GM12878 (cell line): ENCODE measurements around the gene HEMK1. TPM values are rescaled to one million over a fixed set of nuclear protein-coding genes. Genes with fewer than 3 reads are reported as not detected.

ENCODE experiments used
- ATAC-seq: fragments of 200-7000 bp; cut with Tn5 transposase; 3 replicates; pipeline ENCODE4 v1.9.1; 2020; ENCODE audit warnings: mild to moderate bottlenecking, moderate library complexity
- BruUV-seq: library from RNA; stranded (reverse); fragments of 400-500 nt; replicated peaks from 2 replicates; lab custom pipeline; 2021; lab: Mats Ljungman, UMichigan
- CTCF ChIA-PET: fragments of 300-600 bp; sonication (Branson Sonifier 250); formaldehyde crosslinking; extraction: SDS; loops from one replicate; lab custom pipeline; 2021; ENCODE audit warnings: inconsistent platforms; lab: Yijun Ruan, JAX
- POLR2A ChIA-PET: fragments of 350-600 bp; formaldehyde crosslinking; extraction: SDS; loops from one replicate; lab custom pipeline; 2021; ENCODE audit warnings: inconsistent platforms; lab: Charles Lee
- RAD21 ChIA-PET: fragments of 300-600 bp; sonication (Branson Sonifier 250); formaldehyde crosslinking; loops from one replicate; lab custom pipeline; 2023; ENCODE audit warnings: antibody characterized with exemption; ENCODE audit not compliant: unreplicated experiment; lab: Charles Lee
- SMC1A ChIA-PET: fragments of 300-600 bp; sonication (Branson Sonifier 250); formaldehyde crosslinking; loops from one replicate; lab custom pipeline; 2023; ENCODE audit not compliant: unreplicated experiment, uncharacterized antibody; lab: Charles Lee
- DNase-seq: peaks from one replicate; pipeline ENCODE4 v3.0.0-alpha.2; 2011; ENCODE audit warnings: low read depth, low spot score
- FAIRE-seq: peaks from 3 replicates; lab custom pipeline; 2011; peaks lifted over from hg19 to GRCh38; lab: Jason Lieb, UNC
- H2AFZ ChIP-seq: 2 replicates; pipeline ENCODE4 v1.6.0; 2011; ENCODE audit warnings: low read depth, low read length, control low read depth; ENCODE audit not compliant: control insufficient read depth
- H3K27ac ChIP-seq: 2 replicates; pipeline ENCODE4 v1.5.1; 2011; ENCODE audit warnings: control low read depth; ENCODE audit not compliant: control insufficient read depth, insufficient read depth
- H3K27me3 ChIP-seq, 2 experiments: replicated peaks in 1 of 2; 2 replicates each; pipeline versions ENCODE4 v1.6.0 to v1.6.1; 2011; ENCODE audit warnings: low read length in 1 of 2; ENCODE audit not compliant: control insufficient read depth in 2 of 2, insufficient read depth in 2 of 2
- H3K36me3 ChIP-seq, 2 experiments: 2 replicates each; pipeline ENCODE4 v1.5.1; 2011; ENCODE audit warnings: low read length in 1 of 2; ENCODE audit not compliant: control insufficient read depth in 2 of 2, insufficient read depth in 2 of 2
- H3K4me1 ChIP-seq: 2 replicates; pipeline ENCODE4 v1.6.1; 2011; ENCODE audit warnings: mild to moderate bottlenecking, low read length, moderate library complexity, mixed read lengths; ENCODE audit not compliant: control insufficient read depth, insufficient read depth
- H3K4me2 ChIP-seq: 2 replicates; pipeline ENCODE4 v1.6.0; 2011; ENCODE audit warnings: control low read depth; ENCODE audit not compliant: control insufficient read depth, insufficient read depth
- H3K4me3 ChIP-seq: fragments of 200-600 bp; sonication (generic); 2 replicates; pipeline ENCODE4 v1.5.1; 2016
- H3K79me2 ChIP-seq: 2 replicates; pipeline ENCODE4 v1.6.0; 2011; ENCODE audit warnings: low read length; ENCODE audit not compliant: control insufficient read depth, insufficient read depth
- H3K9ac ChIP-seq: 2 replicates; pipeline ENCODE4 v1.8.0; 2011; ENCODE audit warnings: low read length, control low read depth, mixed read lengths; ENCODE audit not compliant: control insufficient read depth, insufficient read depth
- H3K9me3 ChIP-seq: replicated peaks from 3 replicates; pipeline ENCODE4 v1.5.1; 2011; ENCODE audit warnings: mild to moderate bottlenecking, low read length; ENCODE audit not compliant: control insufficient read depth, insufficient read depth
- H4K20me1 ChIP-seq: 2 replicates; pipeline ENCODE4 v1.6.0; 2011; ENCODE audit not compliant: control insufficient read depth, insufficient read depth
- ATF3 ChIP-seq: IDR thresholded peaks from 2 replicates; pipeline ENCODE4 v1.6.1; 2011; ENCODE audit warnings: low read depth, mild to moderate bottlenecking, low read length, moderate library complexity, borderline replicate concordance; ENCODE audit errors: extremely low read depth
- ATF7 ChIP-seq: fragments of 450-650 bp; IDR thresholded peaks from 2 replicates; pipeline ENCODE4 v1.6.1; 2016; ENCODE audit warnings: low read depth, mild to moderate bottlenecking
- ETV6 ChIP-seq, 2 experiments: fragments of 450-650 bp in 1 of 2; IDR thresholded peaks in 1 of 2; conservative IDR thresholded peaks in 1 of 2; 2 replicates each; pipeline ENCODE4 v1.6.1; 2014; ENCODE audit warnings: antibody characterized with exemption in 1 of 2, borderline replicate concordance in 1 of 2, low read depth in 1 of 2, mild to moderate bottlenecking in 1 of 2, moderate library complexity in 1 of 2
- EZH2 ChIP-seq: IDR thresholded peaks from 2 replicates; pipeline ENCODE4 v1.6.1; 2012; ENCODE audit warnings: low read depth, mild to moderate bottlenecking, control low read depth, inconsistent platforms, low read length, borderline replicate concordance; ENCODE audit not compliant: control insufficient read depth
- FOXM1 ChIP-seq: IDR thresholded peaks from 2 replicates; pipeline ENCODE4 v1.6.1; 2012; ENCODE audit warnings: low read depth, mild to moderate bottlenecking, inconsistent platforms, low read length, moderate library complexity
- GABPA ChIP-seq: IDR thresholded peaks from 2 replicates; pipeline ENCODE4 v1.6.1; 2014; ENCODE audit warnings: antibody characterized with exemption, low read depth, mild to moderate bottlenecking, inconsistent platforms
- HDAC6 ChIP-seq: fragments of 200-600 bp; sonication (generic); IDR thresholded peaks from one replicate; pipeline ENCODE4 v1.8.0; 2017; ENCODE audit warnings: antibody characterized with exemption; ENCODE audit not compliant: unreplicated experiment
- SPI1 ChIP-seq: IDR thresholded peaks from 2 replicates; pipeline ENCODE4 v1.6.1; 2011; ENCODE audit warnings: low read depth, mild to moderate bottlenecking, low read length, moderate library complexity, borderline replicate concordance; ENCODE audit not compliant: insufficient read depth
- WGBS: methylation state at CpG from one replicate; pipeline ENCODE4 v1.1.6; 2016; ENCODE audit warnings: low lambda C conversion rate; ENCODE audit not compliant: insufficient replicate concordance, insufficient coverage; ENCODE audit errors: missing lambda C conversion rate; 5-methylcytosine and 5-hydroxymethylcytosine counted together
- in situ Hi-C: fragments of 300-500 bp; cut with MboI; formaldehyde crosslinking; loops from 9 replicates; pipeline ENCODE4 v1.14.3; 2018; ENCODE audit warnings: mixed read lengths
- intact Hi-C: fragments of 100-400 bp; cut with micrococcal nuclease; formaldehyde crosslinking; loops from one replicate; pipeline ENCODE4 v1.14.2; 2022; ENCODE audit not compliant: unreplicated experiment
- polyA plus RNA-seq, 11 experiments: library from polyadenylated mRNA; depleted of rRNA in 4 of 11; unstranded in 6 of 11; stranded (reverse) in 5 of 11; fragments of >200 nt; fragmentation: Nextera tagmentation in 4 of 11; fragmentation: Illumina TruSeq in 1 of 11; extraction: Ambion mirVana in 4 of 11; extraction: Trizol in 1 of 11; gene quantifications; 1 replicate in 1 of 11; 2 replicates in 10 of 11; pipeline versions ENCODE4 v1.2.1 to v1.2.3, GENCODE V29; 2011 to 2016; ENCODE audit warnings: inconsistent platforms in 2 of 11, missing spikeins in 2 of 11, low read depth in 1 of 11
- total RNA-seq, 4 experiments: library from RNA; depleted of rRNA in 3 of 4; stranded (reverse); fragments of >200 nt in 3 of 4; fragmentation: Illumina TruSeq in 1 of 4; extraction: Trizol in 1 of 4; gene quantifications; 2 replicates each; pipeline versions ENCODE4 v1.2.1 to v1.2.3, GENCODE V29; 2013 to 2021
- TF ChIP-seq, protein P1 (sequence below): fragments of 450-650 bp; IDR thresholded peaks from 2 replicates; pipeline ENCODE4 v1.6.1; 2017; ENCODE audit warnings: antibody characterized with exemption, mild to moderate bottlenecking, moderate library complexity

Gene HEMK1
- total and polyA plus RNA-seq, 10 of the 15 experiments (the other 5 are each of a cell fraction or from before 2014, with no cell fraction given): 2.8 to 19.0 (median 12.0) TPM

DNA sequence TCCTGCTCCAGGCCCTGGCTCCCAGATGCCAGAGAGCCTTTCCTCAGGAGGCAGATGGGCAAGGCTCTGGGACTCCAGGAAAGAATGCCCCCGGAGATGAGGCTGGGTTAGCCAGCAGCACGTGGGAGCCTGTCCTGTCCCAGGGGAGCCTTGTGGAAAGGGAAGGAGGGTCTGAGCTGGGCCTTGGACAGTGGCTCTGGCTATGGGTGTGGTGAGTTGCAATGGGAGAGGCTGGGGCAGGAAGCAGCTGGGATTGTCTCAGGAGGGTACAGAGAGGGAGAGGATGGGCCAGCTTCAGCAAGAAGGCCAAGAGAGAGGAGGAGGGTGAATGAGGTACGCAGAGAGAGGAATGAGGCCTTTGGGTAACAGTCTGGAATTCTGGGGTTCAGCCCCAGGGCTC is 48.5 kb upstream of the HEMK1 start:
- H3K4me2 ChIP-seq: no peak overlapping the region
- 39% methylated on average over 3 of the region's 3 CpGs for WGBS
- in situ Hi-C loops (no loop called here), intact Hi-C loops (no loop called here)
- DNase-seq: no peak
- H3K9ac ChIP-seq: no peak overlapping the region
- ChIA-PET CTCF (no interaction called here), SMC1A (no interaction called here), POLR2A (no interaction called here), RAD21 (no interaction called here)
- H3K4me3 ChIP-seq: no peak overlapping the region
- H3K27ac ChIP-seq: no peak overlapping the region
- no peak for ATAC-seq
- H3K27me3 ChIP-seq: no peaks in the 10 kb centered on the region; a peak in 3 of 4 replicates
- no peaks in the 10 kb centered on the region for H3K4me1 ChIP-seq
- H4K20me1 ChIP-seq: no peaks in the 10 kb centered on the region
- H3K9me3 ChIP-seq: no peaks in the 10 kb centered on the region
- no peaks in the 10 kb centered on the region for H3K79me2 ChIP-seq
- BruUV-seq: no TSS peak
- no peaks in the 10 kb centered on the region for H3K36me3 ChIP-seq
- FAIRE-seq: no peak
- no peak overlapping the region for H2AFZ ChIP-seq
- TF ChIP-seq HDAC6 (no peak), GABPA (no peak)

DNA sequence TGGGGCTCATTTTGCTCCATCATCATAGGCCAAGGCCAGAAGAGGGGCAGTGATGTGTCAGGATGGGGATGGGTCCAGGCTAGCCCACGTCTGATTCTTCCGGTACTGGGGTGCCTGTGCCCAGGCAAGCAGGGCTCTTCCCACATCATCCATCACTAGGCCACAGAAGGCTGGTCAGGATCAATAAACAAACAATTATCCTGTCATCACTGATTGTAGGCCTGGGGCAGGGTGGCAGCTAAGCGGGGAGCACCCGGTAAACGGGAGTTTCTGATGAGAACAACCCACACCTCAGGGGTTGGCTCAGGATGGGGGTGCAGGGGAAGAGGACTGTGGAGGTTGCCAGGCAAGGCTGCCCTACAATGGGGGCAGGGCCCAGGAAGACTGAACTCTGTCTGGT is 47.8 kb upstream of the HEMK1 start:
- ChIA-PET RAD21 (no interaction called here), CTCF (interaction anchor here (0.9 kb wide), 1 partner anchor 20 kb away, joined by 5 read pairs; no protein-coding TSS in a partner anchor), SMC1A (no interaction called here), POLR2A (no interaction called here)
- Histone ChIP-seq H3K4me1 (no peaks in the 10 kb centered on the region), H3K4me3 (no peak overlapping the region), H3K27me3 (no peaks in the 10 kb centered on the region; a peak in 3 of 4 replicates), H3K4me2 (no peak overlapping the region), H3K9me3 (no peaks in the 10 kb centered on the region), H3K9ac (no peak overlapping the region), H4K20me1 (no peaks in the 10 kb centered on the region), H3K27ac (no peak overlapping the region), H3K79me2 (no peaks in the 10 kb centered on the region), H2AFZ (no peak overlapping the region), H3K36me3 (no peaks in the 10 kb centered on the region)
- BruUV-seq: no TSS peak
- 15% methylated on average over 5 of the region's 5 CpGs for WGBS
- intact Hi-C loops (no loop called here), in situ Hi-C loops (no loop called here)
- FAIRE-seq (no peak), ATAC-seq (no peak), DNase-seq (no peak)
- TF ChIP-seq SPI1 (no peak), EZH2 (no peak), ATF7 (no peak), ATF3 (no peak), ETV6 (conservative IDR thresholded peaks at IDR 0.05 in 1 of 2, IDR thresholded peaks at IDR 0.05 in 1 of 2; ENCODE audit: borderline replicate concordance in 1 of 2, low read depth in 1 of 2) (no peak), FOXM1 (no peak)
- TF ChIP-seq, protein P1, sequence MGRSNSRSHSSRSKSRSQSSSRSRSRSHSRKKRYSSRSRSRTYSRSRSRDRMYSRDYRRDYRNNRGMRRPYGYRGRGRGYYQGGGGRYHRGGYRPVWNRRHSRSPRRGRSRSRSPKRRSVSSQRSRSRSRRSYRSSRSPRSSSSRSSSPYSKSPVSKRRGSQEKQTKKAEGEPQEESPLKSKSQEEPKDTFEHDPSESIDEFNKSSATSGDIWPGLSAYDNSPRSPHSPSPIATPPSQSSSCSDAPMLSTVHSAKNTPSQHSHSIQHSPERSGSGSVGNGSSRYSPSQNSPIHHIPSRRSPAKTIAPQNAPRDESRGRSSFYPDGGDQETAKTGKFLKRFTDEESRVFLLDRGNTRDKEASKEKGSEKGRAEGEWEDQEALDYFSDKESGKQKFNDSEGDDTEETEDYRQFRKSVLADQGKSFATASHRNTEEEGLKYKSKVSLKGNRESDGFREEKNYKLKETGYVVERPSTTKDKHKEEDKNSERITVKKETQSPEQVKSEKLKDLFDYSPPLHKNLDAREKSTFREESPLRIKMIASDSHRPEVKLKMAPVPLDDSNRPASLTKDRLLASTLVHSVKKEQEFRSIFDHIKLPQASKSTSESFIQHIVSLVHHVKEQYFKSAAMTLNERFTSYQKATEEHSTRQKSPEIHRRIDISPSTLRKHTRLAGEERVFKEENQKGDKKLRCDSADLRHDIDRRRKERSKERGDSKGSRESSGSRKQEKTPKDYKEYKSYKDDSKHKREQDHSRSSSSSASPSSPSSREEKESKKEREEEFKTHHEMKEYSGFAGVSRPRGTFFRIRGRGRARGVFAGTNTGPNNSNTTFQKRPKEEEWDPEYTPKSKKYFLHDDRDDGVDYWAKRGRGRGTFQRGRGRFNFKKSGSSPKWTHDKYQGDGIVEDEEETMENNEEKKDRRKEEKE: no peak
